Measurements from ENCODE around the gene LMOD2. TPM values are rescaled to one million over a fixed set of nuclear protein-coding genes. Genes with fewer than 3 reads are reported as not detected.

The LMOD2 gene
- total RNA-seq, 1 experiment from 2014 or later, result not detected

DNA sequence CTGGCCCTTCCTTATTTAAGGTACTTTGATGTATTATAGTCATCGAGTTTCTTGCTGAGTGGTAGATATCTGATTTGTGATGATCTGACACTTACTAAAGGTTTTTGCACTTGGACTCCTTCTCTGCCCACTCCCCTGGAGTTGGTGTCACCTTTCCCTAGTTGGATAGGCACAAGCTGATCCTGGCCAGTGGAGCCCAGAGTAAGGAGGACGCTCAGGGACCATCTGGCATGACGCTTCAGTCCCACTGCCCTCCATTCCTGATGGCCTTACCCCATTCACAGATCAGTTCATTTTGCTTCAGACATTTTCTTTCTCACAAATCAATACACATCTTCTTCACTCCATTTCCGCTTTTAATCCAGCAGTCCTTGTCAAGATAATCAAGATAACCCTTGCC is 34.0 kb upstream of the LMOD2 start:
- no peaks in the 10 kb centered on the region for H3K36me3 ChIP-seq (ENCODE audit: control insufficient read depth in 1 of 2, insufficient read depth in 2 of 2, low read length in 2 of 2)
- ChIA-PET POLR2A (no interaction called here), RAD21 (ENCODE audit: low non-redundant PET in 1 of 2, low total read pairs in 2 of 2, uncharacterized antibody in 2 of 2, unreplicated experiment in 2 of 2) (no interaction called here), CTCF (interaction anchor here (0.8 kb wide), 1 partner anchor 128 kb away, joined by 3 read pairs; no protein-coding TSS in a partner anchor)
- ATAC-seq (no peak), DNase-seq (ENCODE audit: low read depth, low spot score) (no peak)
- no peak overlapping the region for H2AFZ ChIP-seq (ENCODE audit: low read depth, low read length, poor library complexity, severe bottlenecking)
- no peak overlapping the region for H3K4me3 ChIP-seq (replicated peaks in 1 of 2; ENCODE audit: low read depth in 1 of 2, low read length in 2 of 2)
- H3K4me2 ChIP-seq (ENCODE audit: low read length), result no peak overlapping the region
- peaks cover 3% of the 10 kb centered on the region; the same call in 1 of the 2 replicates for H3K9me2 ChIP-seq (ENCODE audit: insufficient read depth)
- H3K27ac ChIP-seq (ENCODE audit: low read depth, low read length), result no peak overlapping the region
- intact Hi-C loops (cut with micrococcal nuclease), result no loop called here
- no peaks in the 10 kb centered on the region for H3K9me3 ChIP-seq (ENCODE audit: control insufficient read depth in 1 of 2, insufficient read depth in 1 of 2, low read depth in 1 of 2, low read length in 2 of 2)
- TF ChIP-seq RAD21 (IDR thresholded peaks at IDR 0.05; ENCODE audit: low read depth) (no peak), CBX3 (IDR thresholded peaks at IDR 0.05; ENCODE audit: low read depth) (no peak), YY1 (IDR thresholded peaks at IDR 0.05; ENCODE audit: extremely low read depth, insufficient replicate concordance, low read depth, low read length) (no peak), ZFX (IDR thresholded peaks at IDR 0.05) (no peak), TCF7L2 (IDR thresholded peaks at IDR 0.05; ENCODE audit: borderline replicate concordance, extremely low read depth, insufficient read depth, insufficient read length) (no peak), ZNF274 (IDR thresholded peaks at IDR 0.05; ENCODE audit: low read depth, low read length) (no peak), FOSL1 (IDR thresholded peaks at IDR 0.05; ENCODE audit: low read depth) (no peak), SRF (IDR thresholded peaks at IDR 0.05; ENCODE audit: low read depth) (no peak), EZH2 (IDR thresholded peaks at IDR 0.05) (no peak), EGR1 (IDR thresholded peaks at IDR 0.05; ENCODE audit: low read depth) (no peak), POLR2A (IDR thresholded peaks at IDR 0.05; ENCODE audit: borderline replicate concordance, extremely low read depth, insufficient read depth, insufficient read length) (no peak)
- TF ChIP-seq, protein P1, sequence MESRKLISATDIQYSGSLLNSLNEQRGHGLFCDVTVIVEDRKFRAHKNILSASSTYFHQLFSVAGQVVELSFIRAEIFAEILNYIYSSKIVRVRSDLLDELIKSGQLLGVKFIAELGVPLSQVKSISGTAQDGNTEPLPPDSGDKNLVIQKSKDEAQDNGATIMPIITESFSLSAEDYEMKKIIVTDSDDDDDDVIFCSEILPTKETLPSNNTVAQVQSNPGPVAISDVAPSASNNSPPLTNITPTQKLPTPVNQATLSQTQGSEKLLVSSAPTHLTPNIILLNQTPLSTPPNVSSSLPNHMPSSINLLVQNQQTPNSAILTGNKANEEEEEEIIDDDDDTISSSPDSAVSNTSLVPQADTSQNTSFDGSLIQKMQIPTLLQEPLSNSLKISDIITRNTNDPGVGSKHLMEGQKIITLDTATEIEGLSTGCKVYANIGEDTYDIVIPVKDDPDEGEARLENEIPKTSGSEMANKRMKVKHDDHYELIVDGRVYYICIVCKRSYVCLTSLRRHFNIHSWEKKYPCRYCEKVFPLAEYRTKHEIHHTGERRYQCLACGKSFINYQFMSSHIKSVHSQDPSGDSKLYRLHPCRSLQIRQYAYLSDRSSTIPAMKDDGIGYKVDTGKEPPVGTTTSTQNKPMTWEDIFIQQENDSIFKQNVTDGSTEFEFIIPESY (IDR thresholded peaks at IDR 0.05; ENCODE audit: extremely low read depth, insufficient replicate concordance, low read length), result no peak
- TF ChIP-seq, protein P2, sequence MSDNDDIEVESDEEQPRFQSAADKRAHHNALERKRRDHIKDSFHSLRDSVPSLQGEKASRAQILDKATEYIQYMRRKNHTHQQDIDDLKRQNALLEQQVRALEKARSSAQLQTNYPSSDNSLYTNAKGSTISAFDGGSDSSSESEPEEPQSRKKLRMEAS (IDR thresholded peaks at IDR 0.05), result no peak
- TF ChIP-seq, protein P3, sequence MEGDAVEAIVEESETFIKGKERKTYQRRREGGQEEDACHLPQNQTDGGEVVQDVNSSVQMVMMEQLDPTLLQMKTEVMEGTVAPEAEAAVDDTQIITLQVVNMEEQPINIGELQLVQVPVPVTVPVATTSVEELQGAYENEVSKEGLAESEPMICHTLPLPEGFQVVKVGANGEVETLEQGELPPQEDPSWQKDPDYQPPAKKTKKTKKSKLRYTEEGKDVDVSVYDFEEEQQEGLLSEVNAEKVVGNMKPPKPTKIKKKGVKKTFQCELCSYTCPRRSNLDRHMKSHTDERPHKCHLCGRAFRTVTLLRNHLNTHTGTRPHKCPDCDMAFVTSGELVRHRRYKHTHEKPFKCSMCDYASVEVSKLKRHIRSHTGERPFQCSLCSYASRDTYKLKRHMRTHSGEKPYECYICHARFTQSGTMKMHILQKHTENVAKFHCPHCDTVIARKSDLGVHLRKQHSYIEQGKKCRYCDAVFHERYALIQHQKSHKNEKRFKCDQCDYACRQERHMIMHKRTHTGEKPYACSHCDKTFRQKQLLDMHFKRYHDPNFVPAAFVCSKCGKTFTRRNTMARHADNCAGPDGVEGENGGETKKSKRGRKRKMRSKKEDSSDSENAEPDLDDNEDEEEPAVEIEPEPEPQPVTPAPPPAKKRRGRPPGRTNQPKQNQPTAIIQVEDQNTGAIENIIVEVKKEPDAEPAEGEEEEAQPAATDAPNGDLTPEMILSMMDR (IDR thresholded peaks at IDR 0.05 in 2 of 3, conservative IDR thresholded peaks at IDR 0.05 in 1 of 3; ENCODE audit: borderline replicate concordance in 1 of 3, insufficient read depth in 1 of 3, low read depth in 2 of 3, low read length in 2 of 3), result no peak
- H4K20me1 ChIP-seq (ENCODE audit: insufficient read depth), result no peaks in the 10 kb centered on the region
- H3K27me3 ChIP-seq (ENCODE audit: insufficient read depth, low read length), result no peaks in the 10 kb centered on the region
- BruUV-seq (replicated peaks), result no TSS peak
- H3K79me2 ChIP-seq (ENCODE audit: insufficient read depth, low read length), result no peaks in the 10 kb centered on the region
- H3K9ac ChIP-seq (ENCODE audit: low read length), result no peak overlapping the region
- no peaks in the 10 kb centered on the region for H3K4me1 ChIP-seq (ENCODE audit: control insufficient read depth in 1 of 2, insufficient read depth in 2 of 2, low read length in 2 of 2)

Measured in HCT116 (cell line).